Esophagus squamous epithelium (tissue), 5 donors: ENCODE results near the gene ARSI. TPM values are rescaled to one million over a fixed set of nuclear protein-coding genes. Genes with fewer than 3 reads are reported as not detected.

ENCODE experiments used
- DNase-seq: peaks from one replicate; lab custom pipeline; 2025; lab: John Stamatoyannopoulos, UW
- H3K27ac ChIP-seq, 4 donors: fragments of 200-600 bp; sonication (generic); one replicate each; pipeline ENCODE4 v1.5.1; 2016 to 2019; ENCODE audit warnings: mild to moderate bottlenecking in 1 of 4
- H3K27me3 ChIP-seq, 4 donors: fragments of 200-600 bp; sonication (generic); 1 replicate in 3 of 4; 2 replicates in 1 of 4; pipeline versions ENCODE4 v1.5.1 to v1.6.0; 2017 to 2021; ENCODE audit warnings: antibody characterized with exemption in 1 of 4
- H3K36me3 ChIP-seq, 3 donors: fragments of 200-600 bp; sonication (generic); one replicate each; pipeline ENCODE4 v1.5.1; 2016 to 2019
- H3K4me1 ChIP-seq, 3 donors: fragments of 200-600 bp; sonication (generic); one replicate each; pipeline ENCODE4 v1.5.1; 2017 to 2019
- H3K4me3 ChIP-seq, 4 donors: fragments of 200-600 bp; sonication (generic); 1 replicate in 3 of 4; 2 replicates in 1 of 4; pipeline ENCODE4 v1.5.1; 2016 to 2019; ENCODE audit warnings: mild to moderate bottlenecking in 2 of 4, moderate library complexity in 1 of 4
- H3K9me3 ChIP-seq, 3 donors: fragments of 200-600 bp; sonication (generic); one replicate each; pipeline ENCODE4 v1.5.1; 2016 to 2019
- POLR2A ChIP-seq, 4 donors: fragments of 450-650 bp; IDR thresholded peaks; one replicate each; pipeline ENCODE4 v1.6.1; 2017; ENCODE audit warnings: antibody characterized with exemption in 4 of 4, mild to moderate bottlenecking in 4 of 4, moderate library complexity in 3 of 4
- WGBS, 2 donors: methylation state at CpG; one replicate each; pipeline ENCODE4 v1.1.5; 2018; 5-methylcytosine and 5-hydroxymethylcytosine counted together
- intact Hi-C: fragments of 100-400 bp; cut with DNase I; formaldehyde crosslinking; loops from one replicate; pipeline ENCODE4 v1.15.0; 2022
- total RNA-seq, 4 donors: library from RNA; depleted of rRNA; stranded (reverse); fragments of >200 nt; gene quantifications; one replicate each; pipeline ENCODE4 v1.1.0, GENCODE V29; 2016
- TF ChIP-seq, protein P1 (sequence below), 6 experiments: fragments of 450-650 bp in 4 of 6; fragments of 200-600 bp in 2 of 6; sonication (generic) in 2 of 6; IDR thresholded peaks; one replicate each; pipeline ENCODE4 v1.5.1; 2016 to 2019; ENCODE audit warnings: antibody characterized with exemption in 6 of 6, mild to moderate bottlenecking in 4 of 6, moderate library complexity in 4 of 6
- donor health status: DM: yes; HTN: yes; CAD: no.

Gene ARSI
- total RNA-seq, 4 donors from 2014 or later, result 2.1 to 7.2 (median 5.1) TPM

DNA sequence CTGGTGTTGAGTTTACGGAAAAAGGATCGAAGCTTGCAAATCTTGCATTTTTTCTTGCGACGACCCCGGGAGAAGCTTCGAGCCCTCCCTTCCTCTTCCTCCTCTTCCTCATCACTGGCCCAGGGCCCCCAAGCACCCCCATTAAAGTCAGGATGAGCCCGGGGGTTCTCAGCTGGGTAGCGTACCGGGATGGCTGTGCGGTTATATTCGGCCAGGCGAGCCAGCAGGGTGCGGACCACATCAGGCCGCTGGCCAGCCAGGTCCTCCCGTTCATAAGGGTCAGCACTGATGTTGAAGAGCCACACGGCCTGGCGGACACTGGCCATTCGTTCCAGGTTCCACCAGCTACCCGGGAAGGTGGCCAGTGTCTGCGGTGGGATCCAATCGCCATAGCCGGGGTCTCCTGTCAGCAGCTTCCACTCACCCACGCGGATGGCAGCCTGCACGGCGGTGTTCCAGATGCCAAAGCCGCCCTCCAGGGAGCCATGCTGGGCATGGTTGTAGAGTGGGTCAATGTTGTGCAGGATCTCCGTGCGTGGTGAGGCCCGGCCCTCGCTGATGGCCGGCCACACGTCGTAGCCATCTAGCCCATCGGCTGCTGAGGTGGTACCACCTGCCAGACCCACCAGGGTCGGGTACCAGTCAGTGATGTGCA lies 5.3 kb downstream of the ARSI start:
- Histone ChIP-seq H3K27ac (no peak overlapping the region), H3K36me3 (no peaks in the 10 kb centered on the region), H3K4me3 (no peak overlapping the region), H3K9me3 (no peaks in the 10 kb centered on the region), H3K4me1 (peaks cover 50 to 93% (median 61%) of the 10 kb centered on the region in 3 donors), H3K27me3 (peaks cover 0 to 22% (median 0%) of the 10 kb centered on the region in 4 donors)
- TF ChIP-seq, protein P1, sequence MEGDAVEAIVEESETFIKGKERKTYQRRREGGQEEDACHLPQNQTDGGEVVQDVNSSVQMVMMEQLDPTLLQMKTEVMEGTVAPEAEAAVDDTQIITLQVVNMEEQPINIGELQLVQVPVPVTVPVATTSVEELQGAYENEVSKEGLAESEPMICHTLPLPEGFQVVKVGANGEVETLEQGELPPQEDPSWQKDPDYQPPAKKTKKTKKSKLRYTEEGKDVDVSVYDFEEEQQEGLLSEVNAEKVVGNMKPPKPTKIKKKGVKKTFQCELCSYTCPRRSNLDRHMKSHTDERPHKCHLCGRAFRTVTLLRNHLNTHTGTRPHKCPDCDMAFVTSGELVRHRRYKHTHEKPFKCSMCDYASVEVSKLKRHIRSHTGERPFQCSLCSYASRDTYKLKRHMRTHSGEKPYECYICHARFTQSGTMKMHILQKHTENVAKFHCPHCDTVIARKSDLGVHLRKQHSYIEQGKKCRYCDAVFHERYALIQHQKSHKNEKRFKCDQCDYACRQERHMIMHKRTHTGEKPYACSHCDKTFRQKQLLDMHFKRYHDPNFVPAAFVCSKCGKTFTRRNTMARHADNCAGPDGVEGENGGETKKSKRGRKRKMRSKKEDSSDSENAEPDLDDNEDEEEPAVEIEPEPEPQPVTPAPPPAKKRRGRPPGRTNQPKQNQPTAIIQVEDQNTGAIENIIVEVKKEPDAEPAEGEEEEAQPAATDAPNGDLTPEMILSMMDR (IDR thresholded peaks at IDR 0.05), result no peak
- TF ChIP-seq POLR2A (IDR thresholded peaks at IDR 0.05), result no peak
- no peak for DNase-seq
- intact Hi-C loops, result no loop called here
- WGBS, 2 donors, result 95% methylated on average over 8 to 20 of the region's 36 CpGs

DNA sequence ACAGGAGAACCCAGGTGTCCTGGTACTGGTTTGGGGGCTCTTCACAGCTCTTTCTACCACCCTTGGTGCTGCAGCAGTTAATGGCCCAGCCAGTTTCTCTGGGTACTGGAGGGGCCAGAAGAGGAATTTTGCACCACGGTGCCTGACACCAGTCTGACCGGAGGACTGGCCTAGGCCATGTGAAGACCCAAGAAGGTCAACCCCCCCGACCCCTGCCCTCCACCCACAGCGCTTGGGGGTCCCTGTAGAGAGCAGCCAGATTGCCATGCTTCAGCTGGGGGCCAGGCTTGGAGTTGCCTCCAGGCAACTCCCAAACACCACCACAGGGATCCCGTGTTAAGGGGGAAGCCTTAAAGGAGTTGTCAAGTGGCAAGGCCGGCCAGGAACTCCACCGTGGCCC lies 6.2 kb downstream of the ARSI start:
- TF ChIP-seq, protein P1 (IDR thresholded peaks at IDR 0.05), result no peak
- no peak for TF ChIP-seq POLR2A (IDR thresholded peaks at IDR 0.05)
- H3K27me3 ChIP-seq, result peaks cover 0 to 18% (median 0%) of the 10 kb centered on the region in 4 donors
- H3K36me3 ChIP-seq, result no peaks in the 10 kb centered on the region
- H3K9me3 ChIP-seq, result no peaks in the 10 kb centered on the region
- H3K27ac ChIP-seq, result no peak overlapping the region
- H3K4me3 ChIP-seq, result no peak overlapping the region
- DNase-seq, result no peak
- peaks cover 41 to 84% (median 54%) of the 10 kb centered on the region in 3 donors for H3K4me1 ChIP-seq
- intact Hi-C loops, result no loop called here
- WGBS, 2 donors, result 75 to 90% methylated on average over 2 to 4 of the region's 7 CpGs

GRCh38 chr5:150295741-150296486 lies 6.8 kb downstream of the ARSI start:
- WGBS, 2 donors, result 46 to 71% methylated on average over 10 to 16 of the region's 17 CpGs
- Histone ChIP-seq H3K36me3 (no peaks in the 10 kb centered on the region), H3K4me1 (peaks cover 37 to 79% (median 48%) of the 10 kb centered on the region in 3 donors), H3K27me3 (peaks cover 0 to 18% (median 0%) of the 10 kb centered on the region in 4 donors), H3K9me3 (no peaks in the 10 kb centered on the region), H3K27ac (peak overlapping the region; percentile 23 to 34 (median 32)), H3K4me3 (no peak overlapping the region)
- no peak for TF ChIP-seq POLR2A (IDR thresholded peaks at IDR 0.05)
- TF ChIP-seq, protein P1 (IDR thresholded peaks at IDR 0.05), result no peak
- intact Hi-C loops, result no loop called here
- DNase-seq, result no peak

GRCh38 chr5:150295172-150295634 lies 7.5 kb downstream of the ARSI start:
- intact Hi-C loops, result no loop called here
- H3K4me3 ChIP-seq, result no peak overlapping the region
- peaks cover 32 to 71% (median 41%) of the 10 kb centered on the region in 3 donors for H3K4me1 ChIP-seq
- no peak for DNase-seq
- no peak for TF ChIP-seq POLR2A (IDR thresholded peaks at IDR 0.05)
- TF ChIP-seq, protein P1 (IDR thresholded peaks at IDR 0.05), result no peak
- 20 to 40% methylated on average over 1 to 2 of the region's 10 CpGs for WGBS, 2 donors
- peaks cover 0 to 20% (median 0%) of the 10 kb centered on the region in 4 donors for H3K27me3 ChIP-seq
- H3K27ac ChIP-seq, result peak overlapping the region; percentile 3 to 34 (median 32)
- H3K9me3 ChIP-seq, result no peaks in the 10 kb centered on the region
- no peaks in the 10 kb centered on the region for H3K36me3 ChIP-seq
